GM12878 (cell line): ENCODE measurements around the gene KNTC1. TPM values are rescaled to one million over a fixed set of nuclear protein-coding genes. Genes with fewer than 3 reads are reported as not detected.

Experiments used
- ATAC-seq: fragments of 200-7000 bp; cut with Tn5 transposase; 3 replicates; pipeline ENCODE4 v1.9.1; 2020; ENCODE audit warnings: mild to moderate bottlenecking, moderate library complexity
- BruUV-seq: library from RNA; stranded (reverse); fragments of 400-500 nt; replicated peaks from 2 replicates; lab custom pipeline; 2021; lab: Mats Ljungman, UMichigan
- CTCF ChIA-PET: fragments of 300-600 bp; sonication (Branson Sonifier 250); formaldehyde crosslinking; extraction: SDS; loops from one replicate; lab custom pipeline; 2021; ENCODE audit warnings: inconsistent platforms; lab: Yijun Ruan, JAX
- POLR2A ChIA-PET: fragments of 350-600 bp; formaldehyde crosslinking; extraction: SDS; loops from one replicate; lab custom pipeline; 2021; ENCODE audit warnings: inconsistent platforms; lab: Charles Lee
- RAD21 ChIA-PET: fragments of 300-600 bp; sonication (Branson Sonifier 250); formaldehyde crosslinking; loops from one replicate; lab custom pipeline; 2023; ENCODE audit warnings: antibody characterized with exemption; ENCODE audit not compliant: unreplicated experiment; lab: Charles Lee
- SMC1A ChIA-PET: fragments of 300-600 bp; sonication (Branson Sonifier 250); formaldehyde crosslinking; loops from one replicate; lab custom pipeline; 2023; ENCODE audit not compliant: unreplicated experiment, uncharacterized antibody; lab: Charles Lee
- DNase-seq: peaks from one replicate; pipeline ENCODE4 v3.0.0-alpha.2; 2011; ENCODE audit warnings: low read depth, low spot score
- FAIRE-seq: peaks from 3 replicates; lab custom pipeline; 2011; peaks lifted over from hg19 to GRCh38; lab: Jason Lieb, UNC
- H2AFZ ChIP-seq: 2 replicates; pipeline ENCODE4 v1.6.0; 2011; ENCODE audit warnings: low read depth, low read length, control low read depth; ENCODE audit not compliant: control insufficient read depth
- H3K27ac ChIP-seq: 2 replicates; pipeline ENCODE4 v1.5.1; 2011; ENCODE audit warnings: control low read depth; ENCODE audit not compliant: control insufficient read depth, insufficient read depth
- H3K27me3 ChIP-seq, 2 experiments: replicated peaks in 1 of 2; 2 replicates each; pipeline versions ENCODE4 v1.6.0 to v1.6.1; 2011; ENCODE audit warnings: low read length in 1 of 2; ENCODE audit not compliant: control insufficient read depth in 2 of 2, insufficient read depth in 2 of 2
- H3K36me3 ChIP-seq, 2 experiments: 2 replicates each; pipeline ENCODE4 v1.5.1; 2011; ENCODE audit warnings: low read length in 1 of 2; ENCODE audit not compliant: control insufficient read depth in 2 of 2, insufficient read depth in 2 of 2
- H3K4me1 ChIP-seq: 2 replicates; pipeline ENCODE4 v1.6.1; 2011; ENCODE audit warnings: mild to moderate bottlenecking, low read length, moderate library complexity, mixed read lengths; ENCODE audit not compliant: control insufficient read depth, insufficient read depth
- H3K4me2 ChIP-seq: 2 replicates; pipeline ENCODE4 v1.6.0; 2011; ENCODE audit warnings: control low read depth; ENCODE audit not compliant: control insufficient read depth, insufficient read depth
- H3K4me3 ChIP-seq: fragments of 200-600 bp; sonication (generic); 2 replicates; pipeline ENCODE4 v1.5.1; 2016
- H3K79me2 ChIP-seq: 2 replicates; pipeline ENCODE4 v1.6.0; 2011; ENCODE audit warnings: low read length; ENCODE audit not compliant: control insufficient read depth, insufficient read depth
- H3K9ac ChIP-seq: 2 replicates; pipeline ENCODE4 v1.8.0; 2011; ENCODE audit warnings: low read length, control low read depth, mixed read lengths; ENCODE audit not compliant: control insufficient read depth, insufficient read depth
- H3K9me3 ChIP-seq: replicated peaks from 3 replicates; pipeline ENCODE4 v1.5.1; 2011; ENCODE audit warnings: mild to moderate bottlenecking, low read length; ENCODE audit not compliant: control insufficient read depth, insufficient read depth
- H4K20me1 ChIP-seq: 2 replicates; pipeline ENCODE4 v1.6.0; 2011; ENCODE audit not compliant: control insufficient read depth, insufficient read depth
- BRCA1 ChIP-seq: IDR thresholded peaks from 2 replicates; pipeline ENCODE4 v1.6.1; 2011; ENCODE audit warnings: low read depth, low read length, improper control_type of control experiment
- CTCF ChIP-seq, 3 experiments: IDR thresholded peaks in 2 of 3; conservative IDR thresholded peaks in 1 of 3; 2 replicates each; pipeline ENCODE4 v1.5.1; 2011; ENCODE audit warnings: low read depth in 3 of 3, low read length in 3 of 3, mild to moderate bottlenecking in 3 of 3, control low read depth in 2 of 3, moderate library complexity in 2 of 3, inconsistent platforms in 1 of 3, mixed read lengths in 1 of 3; ENCODE audit not compliant: control insufficient read depth in 2 of 3, insufficient read depth in 1 of 3; ENCODE audit errors: extremely low read depth in 1 of 3
- FOXK2 ChIP-seq: fragments of 450-650 bp; IDR thresholded peaks from 2 replicates; pipeline ENCODE4 v1.6.1; 2017; ENCODE audit warnings: mild to moderate bottlenecking, moderate library complexity
- GABPA ChIP-seq: IDR thresholded peaks from 2 replicates; pipeline ENCODE4 v1.6.1; 2014; ENCODE audit warnings: antibody characterized with exemption, low read depth, mild to moderate bottlenecking, inconsistent platforms
- IKZF2 ChIP-seq, 2 experiments: fragments of 450-650 bp; IDR thresholded peaks; 2 replicates each; pipeline ENCODE4 v1.6.1; 2017; ENCODE audit warnings: mild to moderate bottlenecking in 2 of 2, moderate library complexity in 2 of 2
- JUNB ChIP-seq: IDR thresholded peaks from 2 replicates; pipeline ENCODE4 v1.6.1; 2016; ENCODE audit warnings: antibody characterized with exemption, mild to moderate bottlenecking
- JUND ChIP-seq: IDR thresholded peaks from 2 replicates; pipeline ENCODE4 v1.6.1; 2012; ENCODE audit warnings: low read depth, mild to moderate bottlenecking, low read length, improper control_type of control experiment, moderate library complexity
- MEF2A ChIP-seq: IDR thresholded peaks from 2 replicates; pipeline ENCODE4 v1.6.1; 2011; ENCODE audit warnings: low read depth, mild to moderate bottlenecking, low read length, moderate library complexity; ENCODE audit not compliant: insufficient read depth
- NKRF ChIP-seq: fragments of 450-650 bp; conservative IDR thresholded peaks from 2 replicates; pipeline ENCODE4 v1.6.1; 2017; ENCODE audit warnings: mild to moderate bottlenecking, moderate library complexity
- RB1 ChIP-seq: fragments of 450-650 bp; formaldehyde crosslinking; IDR thresholded peaks from 2 replicates; pipeline ENCODE4 v1.6.1; 2017; ENCODE audit warnings: mild to moderate bottlenecking, borderline replicate concordance
- RUNX3 ChIP-seq: IDR thresholded peaks from 2 replicates; pipeline ENCODE4 v1.6.1; 2012; ENCODE audit warnings: low read length, inconsistent platforms
- SKIL ChIP-seq: fragments of 450-650 bp; IDR thresholded peaks from 2 replicates; pipeline ENCODE4 v1.6.1; 2017; ENCODE audit warnings: mild to moderate bottlenecking, low read depth, inconsistent platforms; ENCODE audit not compliant: poor library complexity, severe bottlenecking
- SUZ12 ChIP-seq: fragments of 200-600 bp; sonication (generic); IDR thresholded peaks from one replicate; pipeline ENCODE4 v1.6.1; 2018; ENCODE audit warnings: antibody characterized with exemption, mild to moderate bottlenecking; ENCODE audit not compliant: unreplicated experiment
- YBX1 ChIP-seq: fragments of 450-650 bp; IDR thresholded peaks from 2 replicates; pipeline ENCODE4 v1.6.1; 2016; ENCODE audit warnings: antibody characterized with exemption
- ZBTB11 ChIP-seq: fragments of 450-650 bp; formaldehyde crosslinking; IDR thresholded peaks from 2 replicates; pipeline ENCODE4 v1.5.0; 2022; ENCODE audit warnings: mild to moderate bottlenecking, missing genetic modification characterization
- ZNF622 ChIP-seq: fragments of 450-650 bp; IDR thresholded peaks from 2 replicates; pipeline ENCODE4 v1.6.1; 2017; ENCODE audit warnings: mild to moderate bottlenecking, inconsistent platforms
- ZSCAN29 ChIP-seq: fragments of 450-650 bp; IDR thresholded peaks from 2 replicates; pipeline ENCODE4 v1.6.1; 2017; ENCODE audit warnings: mild to moderate bottlenecking, moderate library complexity
- WGBS: methylation state at CpG from one replicate; pipeline ENCODE4 v1.1.6; 2016; ENCODE audit warnings: low lambda C conversion rate; ENCODE audit not compliant: insufficient replicate concordance, insufficient coverage; ENCODE audit errors: missing lambda C conversion rate; 5-methylcytosine and 5-hydroxymethylcytosine counted together
- in situ Hi-C: fragments of 300-500 bp; cut with MboI; formaldehyde crosslinking; loops from 9 replicates; pipeline ENCODE4 v1.14.3; 2018; ENCODE audit warnings: mixed read lengths
- intact Hi-C: fragments of 100-400 bp; cut with micrococcal nuclease; formaldehyde crosslinking; loops from one replicate; pipeline ENCODE4 v1.14.2; 2022; ENCODE audit not compliant: unreplicated experiment
- polyA plus RNA-seq, 11 experiments: library from polyadenylated mRNA; depleted of rRNA in 4 of 11; unstranded in 6 of 11; stranded (reverse) in 5 of 11; fragments of >200 nt; fragmentation: Nextera tagmentation in 4 of 11; fragmentation: Illumina TruSeq in 1 of 11; extraction: Ambion mirVana in 4 of 11; extraction: Trizol in 1 of 11; gene quantifications; 1 replicate in 1 of 11; 2 replicates in 10 of 11; pipeline versions ENCODE4 v1.2.1 to v1.2.3, GENCODE V29; 2011 to 2016; ENCODE audit warnings: inconsistent platforms in 2 of 11, missing spikeins in 2 of 11, low read depth in 1 of 11
- total RNA-seq, 4 experiments: library from RNA; depleted of rRNA in 3 of 4; stranded (reverse); fragments of >200 nt in 3 of 4; fragmentation: Illumina TruSeq in 1 of 4; extraction: Trizol in 1 of 4; gene quantifications; 2 replicates each; pipeline versions ENCODE4 v1.2.1 to v1.2.3, GENCODE V29; 2013 to 2021

The KNTC1 gene
- total and polyA plus RNA-seq, 10 of the 15 experiments (the other 5 are each of a cell fraction or from before 2014, with no cell fraction given), result 37.2 to 118 (median 76.3) TPM

- SMC1A ChIA-PET, result interaction anchor here (0.6 to 1.6 kb wide), 3 partner anchors 9 to 82 kb away, joined by 3 to 4 read pairs (median 4); no protein-coding TSS in a partner anchor
- Histone ChIP-seq H3K4me2 (no peak overlapping the region), H3K79me2 (no peaks in the 10 kb centered on the region), H3K27ac (no peak overlapping the region), H3K36me3 (no peaks in the 10 kb centered on the region), H3K27me3 (no peaks in the 10 kb centered on the region), H4K20me1 (no peaks in the 10 kb centered on the region), H3K4me3 (no peak overlapping the region), H3K9ac (no peak overlapping the region), H2AFZ (no peak overlapping the region), H3K9me3 (no peaks in the 10 kb centered on the region), H3K4me1 (no peaks in the 10 kb centered on the region)
- in situ Hi-C loops, result no loop called here
- 60% methylated on average over 5 of the region's 5 CpGs for WGBS
- POLR2A ChIA-PET, result no interaction called here
- RAD21 ChIA-PET, result no interaction called here
- DNase-seq (no peak), ATAC-seq (no peak), FAIRE-seq (no peak)
- TF ChIP-seq JUND (no peak), JUNB (no peak), IKZF2 (IDR thresholded peaks at IDR 0.05) (no peak), ZNF622 (no peak), SUZ12 (no peak), ZSCAN29 (no peak), SKIL (no peak), ZBTB11 (CRISPR knock-in tag) (no peak), YBX1 (no peak), FOXK2 (no peak), RB1 (no peak), NKRF (no peak), MEF2A (no peak), BRCA1 (no peak), GABPA (no peak), CTCF (IDR thresholded peaks at IDR 0.05 in 2 of 3, conservative IDR thresholded peaks at IDR 0.05 in 1 of 3; ENCODE audit: control insufficient read depth in 2 of 3, extremely low read depth in 1 of 3, insufficient read depth in 1 of 3, low read depth in 3 of 3, low read length in 3 of 3) (no peak), RUNX3 (no peak)
- intact Hi-C loops, result no loop called here
- no TSS peak for BruUV-seq
- CTCF ChIA-PET, result no interaction called here
Measured at GRCh38 chr12:122665759-122666158, 138.7 kb downstream of the KNTC1 start.
